NCI-H82 (cell line): Measurements from ENCODE around the gene DCLRE1B.

Experiments used
- DNase-seq: peaks from one replicate; lab custom pipeline; 2025; lab: John Stamatoyannopoulos, UW

The DCLRE1B gene

DNA sequence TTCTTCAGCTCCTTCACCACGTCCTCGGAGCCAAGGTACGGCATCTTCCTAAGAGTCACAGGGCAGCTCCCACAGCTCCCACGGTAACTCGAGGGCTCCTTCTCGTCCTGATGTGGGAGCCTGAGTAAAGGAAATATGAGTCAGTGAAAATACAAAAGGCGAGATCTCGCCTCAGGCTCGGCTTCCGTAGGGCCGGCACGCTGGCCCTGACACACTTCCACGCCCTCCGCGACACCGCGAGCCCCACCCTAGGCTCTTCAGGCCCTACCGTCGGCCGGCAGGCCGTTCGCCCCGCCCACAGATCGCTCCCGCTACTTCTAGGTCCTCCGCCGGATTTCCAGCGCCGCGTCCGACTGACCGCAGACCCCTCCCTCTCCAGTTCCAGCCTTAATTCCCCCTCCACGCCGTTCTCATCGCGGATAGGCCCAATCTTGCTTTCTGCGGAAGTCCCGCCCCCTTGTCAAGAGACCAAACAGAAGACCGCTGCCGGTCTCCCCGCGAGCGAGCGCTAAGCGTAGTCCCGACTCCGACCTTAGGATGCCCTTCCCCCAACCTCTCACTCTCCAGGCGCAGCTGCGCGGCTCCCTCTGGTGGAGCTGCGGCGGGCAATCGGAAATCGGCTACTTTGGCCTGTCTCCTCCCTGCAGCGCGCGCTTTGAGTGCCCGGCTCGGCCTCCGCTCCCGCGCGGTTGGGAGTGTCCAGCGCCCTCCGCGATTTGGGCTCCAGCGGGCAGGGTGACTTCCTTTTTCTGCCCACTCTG, at the start of gene DCLRE1B, which contains the start of gene AP4B1:
TSS of gene DCLRE1B (plus strand) at position 653 of the 761 bp plus-strand sequence. CDS start 261 bp downstream, outside the sequence.
TSS of gene AP4B1 (minus strand) at position 126 of the 761 bp plus-strand sequence. CDS start at position 44, 82 bp downstream.
- peak; percentile 100 for DNase-seq

GRCh38 chr1:113855630-113856400, 49.3 kb upstream of the DCLRE1B start:
- no peak for DNase-seq

- DNase-seq = no peak
Measured at GRCh38 chr1:113856401-113856790, 48.7 kb upstream of the DCLRE1B start.

DNA sequence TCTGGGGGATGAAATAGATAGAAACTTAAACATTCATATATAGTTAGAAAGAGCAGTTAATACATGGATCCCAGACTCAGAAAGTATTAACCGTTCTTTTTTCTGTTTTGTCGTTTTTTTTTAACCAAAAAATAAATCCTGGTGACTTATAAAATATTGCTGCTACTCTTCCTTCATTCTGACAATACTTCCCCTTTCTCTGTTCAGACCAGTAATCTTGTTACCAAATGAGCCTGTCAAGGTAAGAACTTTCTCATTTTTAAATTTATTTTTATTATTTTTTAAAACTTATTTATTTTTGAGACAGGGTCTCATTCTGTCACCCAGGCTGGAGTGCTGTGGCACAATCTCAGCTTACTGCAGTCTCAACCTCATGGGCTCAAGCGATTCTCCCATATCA, 47.4 kb upstream of the DCLRE1B start:
- no peak for DNase-seq

DNA sequence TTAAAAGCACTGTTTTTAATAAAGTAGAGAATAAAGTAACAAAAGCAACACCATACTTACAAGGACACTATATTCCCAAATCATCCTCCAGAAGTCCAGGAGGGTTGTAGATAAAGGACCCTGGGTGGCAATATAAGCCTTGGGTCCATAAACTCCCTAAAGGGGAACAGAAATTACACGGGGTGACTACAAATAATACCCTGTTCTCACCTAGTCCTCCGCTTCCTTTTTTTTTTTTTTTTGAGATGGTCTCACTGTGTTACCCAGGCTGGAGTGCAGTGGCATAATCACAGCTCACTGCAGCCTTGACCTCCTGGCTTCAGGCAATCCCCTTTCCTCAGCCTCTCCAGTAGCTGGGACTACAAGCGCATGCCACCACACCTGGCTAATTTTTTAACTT, 46.7 kb upstream of the DCLRE1B start:
- DNase-seq = no peak

DNA sequence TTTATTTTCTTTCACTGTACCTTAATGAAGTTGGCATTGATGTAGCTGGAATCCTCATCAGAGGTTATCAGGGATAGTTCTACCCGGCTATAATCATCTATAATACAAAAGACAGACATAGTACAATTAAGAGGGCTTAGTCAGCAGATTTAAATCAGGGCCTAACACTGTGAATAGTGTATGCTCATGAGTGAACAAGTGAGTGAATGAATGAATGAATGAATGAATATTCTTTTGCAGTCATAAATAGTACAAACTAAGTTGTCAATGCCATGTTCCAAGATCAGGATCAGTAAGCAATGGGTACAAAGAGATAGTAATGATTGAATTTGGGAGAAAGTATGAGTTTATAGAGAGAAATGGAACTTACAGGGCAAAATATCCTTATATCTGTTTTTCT, 46.1 kb upstream of the DCLRE1B start:
- DNase-seq = peak; percentile 24

GRCh38 chr1:113859478-113860175, 45.5 kb upstream of the DCLRE1B start:
- DNase-seq = no peak

DNA sequence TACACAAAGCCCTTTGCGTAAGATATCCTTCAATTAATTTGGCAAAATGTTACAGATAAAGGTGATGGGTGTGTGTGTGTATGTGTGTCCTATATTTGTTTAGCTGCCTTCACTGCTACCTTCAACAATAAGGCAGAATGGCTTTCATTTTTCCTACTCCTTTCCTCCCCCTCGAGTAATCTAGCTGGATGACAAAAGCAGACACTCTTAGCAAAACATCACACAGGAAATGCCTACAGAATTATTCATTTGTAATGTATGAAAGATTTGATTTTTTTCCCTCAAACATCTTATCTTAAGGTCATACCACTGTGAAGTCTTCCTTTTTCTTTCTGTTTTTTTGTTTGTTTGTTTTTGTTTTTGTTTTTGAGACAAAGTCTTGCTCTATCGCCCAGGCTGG, 44.2 kb upstream of the DCLRE1B start:
- DNase-seq = no peak

GRCh38 chr1:113861641-113862040, 43.5 kb upstream of the DCLRE1B start:
- DNase-seq = no peak

GRCh38 chr1:113868387-113869083, 36.6 kb upstream of the DCLRE1B start:
- peak; percentile 30 for DNase-seq

GRCh38 chr1:113870778-113871177, 34.3 kb upstream of the DCLRE1B start:
- no peak for DNase-seq

DNA sequence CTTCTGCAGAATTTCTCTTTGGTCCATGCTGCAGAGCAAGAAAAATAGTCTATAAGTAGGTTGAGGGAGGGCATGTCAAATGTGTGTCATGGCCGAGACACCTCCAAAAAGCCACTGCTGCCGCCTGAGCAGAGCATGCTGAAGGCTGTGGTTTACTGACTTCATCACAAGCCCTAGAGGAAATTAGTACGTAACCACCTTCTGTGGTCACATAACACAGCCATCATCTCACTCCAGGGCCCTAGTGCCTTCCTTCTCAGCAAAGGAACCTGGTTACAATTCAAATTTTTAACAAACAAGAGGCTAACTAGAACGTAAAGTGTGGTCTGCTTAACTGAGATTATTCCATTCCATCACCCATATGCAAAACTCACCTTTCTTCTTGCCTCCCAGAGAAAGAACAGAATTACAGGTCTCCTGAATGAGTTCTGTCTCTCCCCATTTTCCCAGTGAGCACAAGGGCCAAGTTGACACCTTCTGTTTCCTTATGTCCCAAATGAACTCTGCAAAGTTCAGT, 33.5 kb upstream of the DCLRE1B start, which contains the start of gene PTPN22:
TSS of gene PTPN22 (minus strand) at position 116 of the 517 bp plus-strand sequence.
- no peak for DNase-seq

GRCh38 chr1:113872219-113872935, 32.7 kb upstream of the DCLRE1B start:
- DNase-seq = no peak

- peak; percentile 16 for DNase-seq
Measured at GRCh38 chr1:113874012-113874879, 30.9 kb upstream of the DCLRE1B start.

- DNase-seq = no peak
Measured at GRCh38 chr1:113875714-113876113, 29.4 kb upstream of the DCLRE1B start.

GRCh38 chr1:113876176-113876575, 28.9 kb upstream of the DCLRE1B start:
- no peak for DNase-seq

- no peak for DNase-seq
Measured at GRCh38 chr1:113879739-113880038, 25.4 kb upstream of the DCLRE1B start.

DNA sequence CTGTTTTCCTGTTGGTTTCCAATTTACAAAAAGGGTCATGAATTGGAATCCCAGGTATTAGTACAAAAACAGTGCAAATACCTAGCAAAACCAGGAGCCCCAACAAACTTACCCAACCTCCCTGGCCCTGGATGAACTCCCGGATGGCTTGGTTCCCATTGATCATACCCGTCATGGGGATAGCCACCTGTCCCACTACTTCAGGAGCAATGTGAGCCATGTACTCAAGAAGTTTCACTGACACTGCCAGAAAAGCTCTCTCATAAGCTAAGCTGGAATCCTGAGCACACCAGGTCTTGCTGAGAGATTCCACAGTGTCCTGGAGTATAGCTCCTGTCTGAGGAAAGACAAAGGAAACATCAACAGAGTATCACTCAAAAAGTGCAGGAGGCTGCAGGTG, 23.5 kb upstream of the DCLRE1B start:
- DNase-seq = no peak

GRCh38 chr1:113886417-113887401, 18.4 kb upstream of the DCLRE1B start:
- no peak for DNase-seq
